Thymus (tissue), 11 donors: ENCODE measurements around the gene GPR156. TPM values are rescaled to one million over a fixed set of nuclear protein-coding genes. Genes with fewer than 3 reads are reported as not detected.

Source experiments
- DNase-seq, 9 donors: peaks; one replicate each; pipeline ENCODE4 v3.0.0-alpha.2; 2013; ENCODE audit warnings: low spot score in 9 of 9, low read depth in 6 of 9, missing footprints in 1 of 9
- H3K27ac ChIP-seq, 2 donors: one replicate each; pipeline ENCODE4 v1.5.1; 2013; ENCODE audit warnings: control low read depth in 1 of 2, low read depth in 1 of 2, low read length in 1 of 2, mild to moderate bottlenecking in 1 of 2, moderate library complexity in 1 of 2
- H3K27me3 ChIP-seq, 2 donors: one replicate each; pipeline ENCODE4 v1.5.1; 2013; ENCODE audit warnings: low read length in 1 of 2; ENCODE audit not compliant: control insufficient read depth in 2 of 2, insufficient read depth in 1 of 2
- H3K36me3 ChIP-seq, 2 donors: one replicate each; pipeline ENCODE4 v1.5.1; 2013; ENCODE audit warnings: low read length in 1 of 2, mild to moderate bottlenecking in 1 of 2, moderate library complexity in 1 of 2; ENCODE audit not compliant: control insufficient read depth in 2 of 2, insufficient read depth in 2 of 2
- H3K4me1 ChIP-seq, 2 donors: one replicate each; pipeline ENCODE4 v1.5.1; 2013; ENCODE audit warnings: low read length in 2 of 2; ENCODE audit not compliant: control insufficient read depth in 2 of 2, insufficient read depth in 2 of 2
- H3K4me3 ChIP-seq, 2 donors: one replicate each; pipeline ENCODE4 v1.5.1; 2013; ENCODE audit warnings: low read length in 2 of 2, control low read depth in 1 of 2, mild to moderate bottlenecking in 1 of 2
- H3K9me3 ChIP-seq, 2 donors: one replicate each; pipeline ENCODE4 v1.5.1; 2013; ENCODE audit warnings: low read length in 1 of 2, mild to moderate bottlenecking in 1 of 2; ENCODE audit not compliant: control insufficient read depth in 2 of 2, insufficient read depth in 1 of 2
- WGBS: extraction: QIAGEN DNeasy Blood & Tissue Kit; methylation state at CpG from one replicate; pipeline ENCODE4 v1.1.7; 2013; 5-methylcytosine and 5-hydroxymethylcytosine counted together
- polyA plus RNA-seq: library from polyadenylated mRNA; stranded (reverse); fragments of 200-250 nt; gene quantifications from one replicate; pipeline ENCODE4 v1.2.3, GENCODE V29; 2013
- total RNA-seq: library from RNA; stranded (reverse); fragments of 120-200 nt; gene quantifications from one replicate; pipeline ENCODE4 v1.2.4, GENCODE V29; 2013
- donor health status: healthy.

Gene GPR156
- total and polyA plus RNA-seq, 2 donors: 0.11 to 0.42 TPM

DNA sequence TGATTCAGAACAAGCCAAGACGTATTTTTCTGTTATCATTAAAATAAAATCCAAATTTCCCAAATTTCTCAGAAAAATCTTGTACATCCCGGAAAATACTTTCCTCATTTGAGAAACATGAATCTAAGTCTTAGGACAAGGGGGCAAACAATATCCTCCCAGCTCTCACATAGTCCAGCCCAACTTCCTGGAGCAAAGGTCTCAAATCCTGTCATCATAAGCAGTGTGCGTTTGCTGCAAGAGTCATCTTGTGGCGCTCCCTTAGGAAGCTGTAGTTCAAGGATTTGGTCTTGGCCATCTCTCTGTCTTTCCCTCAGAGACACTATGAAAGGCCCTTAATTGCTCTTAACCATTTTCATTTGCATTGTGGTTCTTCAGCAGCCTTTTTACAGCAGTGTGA, 133.2 kb downstream of the GPR156 start:
- DNase-seq: no peak
- peaks cover 0 to 11% of the 10 kb centered on the region in 2 donors for H3K9me3 ChIP-seq
- peaks cover 17 to 26% of the 10 kb centered on the region in 2 donors for H3K4me1 ChIP-seq
- no peaks in the 10 kb centered on the region for H3K27me3 ChIP-seq
- H3K4me3 ChIP-seq: no peak overlapping the region
- WGBS: 84% methylated on average over 4 of the region's 4 CpGs
- H3K27ac ChIP-seq: no peak overlapping the region
- no peaks in the 10 kb centered on the region for H3K36me3 ChIP-seq

DNA sequence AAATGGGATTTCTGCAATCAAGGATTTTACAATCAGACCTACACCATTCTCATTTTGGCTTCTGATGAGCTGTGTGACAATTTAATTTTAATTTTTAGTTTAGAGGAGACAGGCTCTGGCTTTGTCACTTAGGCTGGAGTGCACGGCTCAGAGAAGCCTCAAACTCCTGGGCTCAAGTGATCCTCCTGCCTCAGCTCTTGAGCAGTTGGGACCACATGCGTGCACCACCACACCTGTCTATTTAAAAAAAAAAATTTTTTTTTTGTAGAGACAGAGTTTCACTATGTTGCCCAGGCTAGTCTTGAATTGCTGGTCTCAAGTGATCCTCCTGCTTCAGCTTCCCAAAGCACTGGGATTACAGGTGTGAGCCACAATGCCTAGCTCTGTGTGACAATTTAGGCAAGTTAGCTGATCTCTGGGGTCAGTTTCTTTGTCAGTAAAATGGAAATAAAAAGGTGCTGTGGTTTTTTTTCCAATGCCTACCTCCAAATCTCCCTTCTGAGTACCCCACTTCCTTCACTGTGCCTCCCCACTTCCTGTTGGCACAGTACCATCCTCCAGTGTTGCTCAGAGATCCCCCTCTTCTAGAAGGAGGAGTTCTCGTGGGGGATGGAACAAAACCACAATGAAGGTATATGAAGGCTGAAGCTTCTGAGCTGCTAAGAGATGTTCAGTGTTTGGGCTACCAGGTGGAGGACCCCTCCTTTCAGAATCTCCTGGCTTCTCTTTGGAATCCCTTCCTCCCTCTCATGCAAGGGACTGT, 136.7 kb downstream of the GPR156 start:
- Histone ChIP-seq H3K27me3 (no peaks in the 10 kb centered on the region), H3K36me3 (no peaks in the 10 kb centered on the region), H3K4me3 (no peak overlapping the region), H3K4me1 (peaks cover 20 to 28% of the 10 kb centered on the region in 2 donors), H3K27ac (peak overlapping the region; percentile 15 to 18), H3K9me3 (no peaks in the 10 kb centered on the region)
- peak in 7 of 9 donors; percentile 16 to 68 (median 35) for DNase-seq
- WGBS: 16% methylated on average over 3 of the region's 3 CpGs

DNA sequence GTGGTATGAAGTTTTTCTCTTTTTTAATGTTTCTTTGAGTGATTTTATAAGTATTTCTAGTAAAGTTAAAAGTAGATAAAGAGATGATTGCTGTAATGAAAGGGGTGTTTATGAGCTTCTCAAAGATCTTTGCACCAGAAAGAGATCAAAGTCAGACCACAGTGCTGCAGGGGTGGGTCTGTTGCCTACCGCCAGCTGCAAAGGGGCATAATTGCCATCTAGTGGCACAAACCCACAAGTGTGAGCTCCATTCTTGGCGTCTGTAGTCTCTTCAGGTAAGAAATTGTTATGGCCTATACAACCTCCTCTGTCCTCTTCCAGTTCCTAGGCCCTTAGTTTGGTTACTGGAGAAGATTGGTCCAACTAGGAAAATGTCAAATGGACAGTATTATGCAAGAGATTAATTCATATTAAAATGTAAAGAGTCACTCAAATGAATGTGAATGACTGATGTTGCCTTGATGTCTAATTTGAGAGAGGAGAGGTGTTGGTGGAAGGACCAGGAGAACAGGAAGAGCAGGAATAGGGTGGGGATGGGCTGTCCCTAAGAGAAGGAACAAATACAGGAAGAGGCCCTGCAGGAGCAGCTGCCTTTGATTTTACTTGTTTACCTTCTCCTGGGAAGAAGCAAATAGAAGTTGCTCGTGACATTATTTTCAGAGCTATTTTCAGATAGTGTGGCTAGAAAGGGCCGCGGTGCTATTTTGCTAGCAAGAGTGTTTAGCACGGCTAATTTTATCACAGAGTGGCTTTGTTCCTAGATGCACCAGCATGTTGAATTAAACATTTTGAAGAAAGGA, 137.8 kb downstream of the GPR156 start:
- 34% methylated on average over 6 of the region's 6 CpGs for WGBS
- peak; percentile 51 to 88 (median 68) for DNase-seq
- no peaks in the 10 kb centered on the region for H3K9me3 ChIP-seq

DNA sequence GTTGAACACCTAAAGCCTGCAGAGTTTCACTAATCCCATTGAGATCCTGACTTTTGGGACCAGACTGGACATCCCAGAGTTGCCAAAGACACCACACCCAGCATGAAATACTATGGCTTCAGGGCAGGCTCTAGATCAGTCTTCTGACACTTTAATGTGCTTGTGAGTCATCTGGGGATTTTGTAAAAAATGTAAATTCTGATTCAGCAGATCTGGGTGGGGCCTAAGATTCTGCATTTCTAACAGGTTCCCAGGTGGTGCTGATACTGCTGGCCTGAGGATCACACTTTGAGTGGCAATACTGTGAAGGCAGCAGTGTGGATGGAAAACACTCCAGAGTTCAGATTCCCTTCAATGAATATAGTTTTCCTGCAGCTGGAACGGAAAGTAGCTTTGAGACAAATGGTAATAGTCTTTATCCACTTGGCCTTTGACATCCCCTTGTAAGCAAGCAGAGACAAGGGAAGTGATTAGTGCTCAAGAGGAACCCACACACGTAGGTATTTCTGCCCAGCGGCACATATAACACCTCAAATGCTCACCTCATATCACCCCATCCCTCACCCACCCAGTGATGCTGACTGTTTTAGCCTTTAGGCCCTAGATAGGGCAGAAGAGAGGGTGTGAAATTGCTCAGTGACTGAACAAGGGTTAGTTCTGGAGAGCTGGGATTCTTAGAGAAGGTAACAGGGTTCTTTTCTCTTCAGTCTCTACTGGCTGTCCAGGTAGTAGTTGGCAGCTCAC, 139.3 kb downstream of the GPR156 start:
- no peaks in the 10 kb centered on the region for H3K9me3 ChIP-seq
- H3K27me3 ChIP-seq: no peaks in the 10 kb centered on the region
- H3K4me1 ChIP-seq: peaks cover 20 to 28% of the 10 kb centered on the region in 2 donors
- H3K36me3 ChIP-seq: no peaks in the 10 kb centered on the region
- H3K4me3 ChIP-seq: no peak overlapping the region
- WGBS: 94% methylated on average over 3 of the region's 3 CpGs
- H3K27ac ChIP-seq: no peak overlapping the region
- DNase-seq: no peak

More for the DNA sequence above, 137.8 kb downstream of the GPR156 start:
- Histone ChIP-seq H3K27me3 (no peaks in the 10 kb centered on the region), H3K27ac (peak overlapping the region in 1 of 2 donors; percentile 15), H3K36me3 (no peaks in the 10 kb centered on the region), H3K4me1 (peaks cover 20 to 28% of the 10 kb centered on the region in 2 donors), H3K4me3 (no peak overlapping the region)

DNA sequence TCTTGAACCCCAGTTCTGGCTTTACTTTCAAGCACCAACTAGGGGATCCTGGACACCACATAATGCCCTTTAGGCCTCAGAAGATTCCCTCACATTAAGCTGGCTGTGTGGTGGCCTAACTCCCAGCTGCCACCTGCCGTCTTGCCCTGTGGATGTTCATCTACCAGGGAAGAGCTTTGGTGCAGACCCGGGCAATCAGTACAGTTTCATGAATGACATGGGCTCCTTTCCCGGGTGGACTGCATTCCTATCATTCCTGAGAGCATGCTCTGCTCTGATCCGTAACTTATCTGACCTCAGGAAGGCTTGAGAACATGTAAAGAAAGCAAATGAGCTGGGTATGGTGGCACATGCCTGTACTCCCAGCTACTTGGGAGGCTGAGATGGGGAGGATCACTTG, 140.8 kb downstream of the GPR156 start:
- Histone ChIP-seq H3K9me3 (peaks cover 0 to 3% of the 10 kb centered on the region in 2 donors), H3K36me3 (no peaks in the 10 kb centered on the region), H3K27ac (no peak overlapping the region), H3K4me1 (peaks cover 17 to 27% of the 10 kb centered on the region in 2 donors), H3K4me3 (no peak overlapping the region), H3K27me3 (no peaks in the 10 kb centered on the region)
- WGBS: 97% methylated on average over 4 of the region's 4 CpGs
- DNase-seq: no peak

DNA sequence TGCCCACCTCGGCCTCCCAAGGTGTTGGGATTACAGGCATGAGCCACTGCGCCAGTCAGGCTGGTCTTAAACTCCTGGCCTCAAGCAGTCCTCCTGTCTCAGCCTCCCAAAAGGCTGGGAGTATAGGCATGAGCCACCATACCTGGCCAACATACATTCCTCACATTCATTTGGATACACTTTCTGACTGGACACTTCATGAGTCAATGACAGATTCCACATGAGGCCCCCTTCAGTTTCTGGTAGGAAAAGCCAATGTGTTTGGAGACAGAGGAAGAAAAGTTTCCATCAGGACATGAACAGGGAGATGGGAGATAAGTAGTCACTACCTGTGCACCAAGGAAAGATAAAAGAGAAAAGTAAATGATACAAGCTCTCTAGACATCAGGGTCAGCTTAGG, 141.3 kb downstream of the GPR156 start:
- H3K27ac ChIP-seq: no peak overlapping the region
- H3K9me3 ChIP-seq: peaks cover 0 to 3% of the 10 kb centered on the region in 2 donors
- 99% methylated on average over 2 of the region's 2 CpGs for WGBS
- H3K27me3 ChIP-seq: no peaks in the 10 kb centered on the region
- no peak overlapping the region for H3K4me3 ChIP-seq
- no peaks in the 10 kb centered on the region for H3K36me3 ChIP-seq
- H3K4me1 ChIP-seq: peaks cover 13 to 21% of the 10 kb centered on the region in 2 donors
- DNase-seq: no peak

DNA sequence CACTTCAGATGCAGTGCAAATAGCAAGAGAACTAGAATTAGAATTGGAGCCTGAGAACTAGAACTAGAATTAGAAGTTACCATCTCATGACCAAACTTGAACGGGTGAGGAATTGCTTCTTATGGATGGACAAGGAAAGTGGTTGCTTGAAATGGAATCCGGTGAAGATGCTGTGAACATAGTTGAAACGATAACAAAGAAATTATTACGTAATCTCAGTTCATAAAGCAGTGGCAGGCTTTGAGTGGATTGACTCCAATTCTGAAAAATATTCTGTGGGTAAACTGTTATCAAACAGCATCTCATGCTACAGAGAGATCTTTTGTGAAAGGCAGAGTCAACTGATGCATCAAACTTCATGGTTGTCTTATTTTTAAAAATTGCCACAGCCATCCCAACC, 142.8 kb downstream of the GPR156 start:
- peaks cover 3 to 7% of the 10 kb centered on the region in 2 donors for H3K4me1 ChIP-seq
- H3K9me3 ChIP-seq: peaks cover 0 to 3% of the 10 kb centered on the region in 2 donors
- WGBS: 95% methylated on average over 4 of the region's 4 CpGs
- no peak for DNase-seq
- no peaks in the 10 kb centered on the region for H3K36me3 ChIP-seq
- no peaks in the 10 kb centered on the region for H3K27me3 ChIP-seq
- H3K4me3 ChIP-seq: no peak overlapping the region
- H3K27ac ChIP-seq: no peak overlapping the region

DNA sequence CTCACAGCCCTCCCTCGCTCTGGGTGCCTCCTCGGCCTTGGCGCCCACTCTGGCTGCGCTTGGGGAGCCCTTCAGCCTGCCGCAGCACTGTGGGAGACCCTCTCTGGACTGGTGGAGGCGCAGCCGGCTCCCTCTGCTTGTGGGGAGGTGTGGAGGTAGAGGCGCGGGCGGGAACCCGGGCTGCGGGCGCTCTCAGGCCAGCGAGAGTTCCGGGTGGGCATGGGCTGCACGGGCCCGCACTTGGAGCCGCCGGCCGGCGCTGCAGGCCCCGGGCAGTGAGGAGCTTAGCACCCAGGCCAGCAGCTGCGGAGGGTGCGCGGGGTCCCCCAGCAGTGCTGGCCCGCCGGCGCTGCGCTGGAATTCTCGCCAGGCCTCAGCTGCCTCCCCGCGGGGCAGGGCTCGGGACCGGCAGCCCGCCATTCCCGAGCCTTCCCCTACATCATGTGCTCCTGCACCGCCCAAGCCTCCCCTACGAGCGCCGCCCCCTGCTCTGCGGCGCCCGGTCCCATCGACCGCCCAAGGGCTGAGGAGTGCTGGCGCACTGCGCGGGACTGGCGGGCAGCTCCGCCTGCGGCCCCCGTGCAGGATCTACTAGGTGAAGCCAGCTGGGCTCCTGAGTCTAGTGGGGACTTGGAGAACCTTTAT, 144.8 kb downstream of the GPR156 start:
- WGBS: 98% methylated on average over 52 of the region's 52 CpGs
- no peak overlapping the region for H3K27ac ChIP-seq
- DNase-seq: no peak

More for the DNA sequence above, 144.8 kb downstream of the GPR156 start:
- H3K4me1 ChIP-seq: no peaks in the 10 kb centered on the region
- no peaks in the 10 kb centered on the region for H3K27me3 ChIP-seq
- H3K4me3 ChIP-seq: no peak overlapping the region
- H3K9me3 ChIP-seq: peaks cover 0 to 3% of the 10 kb centered on the region in 2 donors
- H3K36me3 ChIP-seq: no peaks in the 10 kb centered on the region
